DOHH2 (cell line): ENCODE measurements around the gene MVK.

ENCODE experiments used
- EZH2phosphoT487 ChIP-seq: fragments of 200-600 bp; sonication (generic); IDR thresholded peaks from 2 replicates; pipeline ENCODE4 v1.6.1; 2017; ENCODE audit warnings: borderline replicate concordance, mild to moderate bottlenecking, antibody characterized with exemption, low read length, moderate library complexity, mixed read lengths
- TF ChIP-seq, protein P1 (sequence below): fragments of 200-600 bp; sonication (generic); IDR thresholded peaks from one replicate; pipeline ENCODE4 v1.5.1; 2014; ENCODE audit warnings: antibody characterized with exemption, mild to moderate bottlenecking, low read depth, low read length; ENCODE audit not compliant: poor library complexity, severe bottlenecking

DNA sequence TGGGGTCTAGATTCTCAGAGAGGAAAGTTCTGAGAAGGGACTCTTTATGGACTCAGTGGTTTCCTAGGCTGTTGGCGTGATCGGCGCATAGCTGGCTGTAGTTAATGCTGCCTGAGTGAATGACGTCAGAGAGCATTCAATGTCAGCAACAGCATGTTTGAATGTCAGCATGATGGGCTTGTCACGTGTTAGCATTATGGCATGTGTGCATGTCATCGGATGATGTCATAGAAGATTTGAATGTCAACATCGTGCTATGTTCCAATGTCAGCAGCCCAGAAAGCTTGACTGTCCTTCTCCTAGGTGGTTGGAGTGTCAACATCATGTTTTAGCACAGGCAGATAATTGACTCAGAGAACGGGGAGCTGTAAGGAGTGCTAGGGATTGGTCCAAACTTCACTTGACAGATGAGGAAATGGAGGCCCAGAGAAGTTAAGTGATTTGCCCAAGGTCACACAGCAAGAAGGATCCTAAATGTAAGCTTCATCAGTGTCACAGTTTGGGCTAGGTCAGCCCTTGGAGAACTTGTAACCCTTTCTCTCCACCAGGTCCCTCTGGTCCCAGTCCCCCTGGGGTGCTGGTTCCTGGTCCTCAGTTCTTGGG lies 45.5 kb downstream of the MVK start:
- TF ChIP-seq EZH2phosphoT487 = no peak
- TF ChIP-seq, protein P1, sequence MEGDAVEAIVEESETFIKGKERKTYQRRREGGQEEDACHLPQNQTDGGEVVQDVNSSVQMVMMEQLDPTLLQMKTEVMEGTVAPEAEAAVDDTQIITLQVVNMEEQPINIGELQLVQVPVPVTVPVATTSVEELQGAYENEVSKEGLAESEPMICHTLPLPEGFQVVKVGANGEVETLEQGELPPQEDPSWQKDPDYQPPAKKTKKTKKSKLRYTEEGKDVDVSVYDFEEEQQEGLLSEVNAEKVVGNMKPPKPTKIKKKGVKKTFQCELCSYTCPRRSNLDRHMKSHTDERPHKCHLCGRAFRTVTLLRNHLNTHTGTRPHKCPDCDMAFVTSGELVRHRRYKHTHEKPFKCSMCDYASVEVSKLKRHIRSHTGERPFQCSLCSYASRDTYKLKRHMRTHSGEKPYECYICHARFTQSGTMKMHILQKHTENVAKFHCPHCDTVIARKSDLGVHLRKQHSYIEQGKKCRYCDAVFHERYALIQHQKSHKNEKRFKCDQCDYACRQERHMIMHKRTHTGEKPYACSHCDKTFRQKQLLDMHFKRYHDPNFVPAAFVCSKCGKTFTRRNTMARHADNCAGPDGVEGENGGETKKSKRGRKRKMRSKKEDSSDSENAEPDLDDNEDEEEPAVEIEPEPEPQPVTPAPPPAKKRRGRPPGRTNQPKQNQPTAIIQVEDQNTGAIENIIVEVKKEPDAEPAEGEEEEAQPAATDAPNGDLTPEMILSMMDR = no peak
